GM10248 (cell line): Measurements from ENCODE around the gene RPL36AL.

ENCODE experiments used
- CTCF ChIA-PET: fragments of 300-600 bp; sonication (Branson Sonifier 250); formaldehyde crosslinking; extraction: SDS; loops from one replicate; lab custom pipeline; 2021; ENCODE audit warnings: antibody characterized with exemption; lab: Yijun Ruan, JAX
- POLR2A ChIA-PET: fragments of 350-650 bp; sonication (Branson Sonifier 250); formaldehyde crosslinking; extraction: SDS; loops from one replicate; lab custom pipeline; 2020; ENCODE audit warnings: antibody characterized with exemption; lab: Yijun Ruan, JAX
- DNase-seq: peaks from one replicate; pipeline ENCODE4 v3.0.0; 2012; ENCODE audit errors: extremely low spot score
- CTCF ChIP-seq: IDR thresholded peaks from 2 replicates; pipeline ENCODE4 v1.5.1; 2012; ENCODE audit warnings: mild to moderate bottlenecking, low read depth; ENCODE audit errors: extremely low read depth, missing control alignments, control extremely low read depth

The RPL36AL gene

DNA sequence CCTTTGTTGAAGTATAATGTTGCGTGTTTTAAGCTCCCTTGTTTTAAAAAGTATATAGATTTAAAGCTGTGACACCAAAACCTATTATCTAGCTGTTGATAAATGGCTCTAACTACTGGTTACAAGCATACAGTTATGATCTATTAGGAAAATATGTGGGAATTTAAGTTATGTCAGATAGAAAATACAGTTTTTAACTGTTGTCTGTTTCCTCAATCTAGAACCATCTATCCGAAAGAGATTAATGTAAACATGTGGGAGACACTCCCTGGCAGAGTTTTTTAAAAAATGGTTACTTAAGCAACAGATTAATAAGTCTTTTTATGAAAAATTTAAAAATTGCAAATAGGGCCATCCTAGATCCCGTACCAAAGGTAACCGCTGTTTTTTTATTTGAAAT, 8.2 kb downstream of the RPL36AL start:
- TF ChIP-seq CTCF = no peak
- CTCF ChIA-PET = interaction anchor here (1.3 to 2.6 kb wide), 3 partner anchors 8 to 25 kb away, joined by 5 to 13 read pairs (median 6); partner anchors contain the start of genes MGAT2 and RPL36AL
- DNase-seq = no peak
- POLR2A ChIA-PET = no interaction called here

GRCh38 chr14:49607583-49607982, 12.8 kb downstream of the RPL36AL start:
- ChIA-PET CTCF (interaction anchor here (0.9 to 1.4 kb wide), 3 partner anchors 11 to 20 kb away, joined by 3 to 6 read pairs (median 3); partner anchors contain the start of genes MGAT2 and RPL36AL), POLR2A (no interaction called here)
- TF ChIP-seq CTCF = no peak
- DNase-seq = no peak

DNA sequence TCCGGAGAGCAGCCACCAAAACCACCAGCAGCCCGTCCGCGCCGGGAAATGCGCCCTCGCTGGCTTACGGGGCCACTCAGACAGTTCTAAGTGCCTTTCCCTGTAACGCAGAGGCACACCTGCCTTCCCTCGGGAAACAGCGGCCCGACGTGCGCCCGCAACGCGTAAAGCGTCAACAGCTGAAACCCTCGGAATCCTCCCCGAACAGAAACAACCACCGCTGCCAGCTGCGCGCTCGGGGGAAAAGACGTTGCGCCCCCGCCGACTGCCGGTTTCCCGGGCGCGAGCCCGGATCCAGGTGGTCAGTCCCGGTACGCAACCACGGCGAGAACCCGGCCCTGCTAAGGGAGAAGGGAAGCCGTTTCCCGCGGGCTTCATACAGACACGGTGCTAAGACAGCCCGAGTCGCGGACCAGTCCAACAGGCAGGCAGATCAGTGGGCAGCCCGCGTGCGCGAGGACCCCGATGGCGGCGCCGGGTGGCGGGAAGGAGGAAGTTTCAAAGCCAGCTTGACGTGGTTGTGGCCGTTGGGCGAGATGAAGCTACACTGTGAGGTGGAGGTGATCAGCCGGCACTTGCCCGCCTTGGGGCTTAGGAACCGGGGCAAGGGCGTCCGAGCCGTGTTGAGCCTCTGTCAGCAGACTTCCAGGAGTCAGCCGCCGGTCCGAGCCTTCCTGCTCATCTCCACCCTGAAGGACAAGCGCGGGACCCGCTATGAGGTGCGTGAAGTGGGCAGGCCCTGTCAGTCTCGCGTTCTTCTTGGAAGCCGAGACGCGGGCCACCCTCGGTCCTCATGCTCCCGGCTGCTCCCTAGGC, 21.7 kb downstream of the RPL36AL start, which contains the start of gene LRR1:
Gene LRR1, plus strand, starts transcription at position 456 of the 816 bp plus-strand sequence. Its CDS starts 81 bp downstream, at position 537.
- no peak for TF ChIP-seq CTCF
- ChIA-PET CTCF (interaction anchor here (0.6 to 3.1 kb wide), 8 partner anchors 9 to 263 kb away, joined by 3 to 44 read pairs (median 3); partner anchors contain the start of genes DNAAF2, MGAT2, NEMF and RPL36AL), POLR2A (interaction anchor here (0.7 to 1.7 kb wide), 4 partner anchors 12 to 264 kb away, joined by 5 to 11 read pairs (median 8); partner anchors contain the start of genes MGAT2, RPL36AL and RPS29)
- peak; percentile 82 for DNase-seq

- CTCF ChIA-PET = interaction anchor here (0.9 to 3.1 kb wide), 3 partner anchors 12 to 136 kb away, joined by 3 to 44 read pairs (median 9); partner anchors contain the start of genes MGAT2, RPL36AL and RPS29
- DNase-seq = no peak
- no peak for TF ChIP-seq CTCF
- POLR2A ChIA-PET = interaction anchor here (1.0 to 1.7 kb wide), 3 partner anchors 12 to 265 kb away, joined by 6 to 11 read pairs (median 11); partner anchors contain the start of genes MGAT2, RPL36AL and RPS29
These were observed 22.3 kb downstream of the RPL36AL start for GRCh38 chr14:49598189-49598484.

GRCh38 chr14:49594347-49595091, 25.9 kb downstream of the RPL36AL start:
- DNase-seq = peak; percentile 41
- ChIA-PET CTCF (interaction anchor here (1.5 to 2.5 kb wide), 3 partner anchors 8 to 258 kb away, joined by 4 to 26 read pairs (median 6); partner anchors contain the start of genes NEMF and RPS29), POLR2A (interaction anchor here (1.4 kb wide), 1 partner anchor 9 kb away, joined by 8 read pairs; the partner anchor contains the start of gene RPS29)
- no peak for TF ChIP-seq CTCF

GRCh38 chr14:49593016-49593415, 27.4 kb downstream of the RPL36AL start:
- CTCF ChIA-PET = no interaction called here
- POLR2A ChIA-PET = no interaction called here

More at GRCh38 chr14:49593016-49593415, 27.4 kb downstream of the RPL36AL start:
- TF ChIP-seq CTCF = no peak
- no peak for DNase-seq
